HG02571 (cell line): Measurements from ENCODE around the gene CEACAM1.
"Not testable (repeated sequence)": the region's sequence is repeated elsewhere in the genome, so short reads cannot be mapped to it uniquely, and the experiment has no call there.

Experiments used
- ATAC-seq: cut with Tn5 transposase; IDR thresholded peaks from one replicate; pipeline ENCODE4 v1.9.1; 2021; ENCODE audit warnings: mild to moderate bottlenecking, moderate library complexity; ENCODE audit not compliant: unreplicated experiment

CEACAM1 gene

DNA sequence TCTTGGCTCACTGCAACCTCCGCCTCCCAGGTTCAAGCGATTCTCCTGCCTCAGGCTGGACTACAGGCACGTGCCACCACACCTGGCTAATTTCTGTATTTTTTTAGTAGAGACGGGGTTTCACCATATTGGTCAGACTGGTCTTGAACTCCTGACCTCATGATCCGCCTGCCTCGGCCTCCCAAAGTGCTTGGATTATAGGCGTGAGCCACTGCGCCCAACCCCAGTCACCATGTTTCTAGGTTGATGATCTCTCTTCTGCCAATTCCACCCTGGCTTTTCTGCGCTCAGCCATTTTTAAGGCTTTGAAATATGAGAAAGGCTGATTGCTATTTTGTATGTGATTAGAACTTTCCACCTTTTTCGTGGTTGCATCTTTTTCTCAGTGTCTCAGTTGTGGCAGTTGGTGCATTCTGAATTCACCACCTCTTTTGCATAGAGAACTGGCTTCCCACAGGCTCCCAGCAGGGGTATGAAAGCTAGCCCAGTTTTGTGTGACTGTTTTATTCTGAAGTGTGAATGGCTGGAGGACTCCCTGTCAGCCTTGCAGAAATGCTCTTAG, 15.5 kb downstream of the CEACAM1 start:
- no peak for ATAC-seq

DNA sequence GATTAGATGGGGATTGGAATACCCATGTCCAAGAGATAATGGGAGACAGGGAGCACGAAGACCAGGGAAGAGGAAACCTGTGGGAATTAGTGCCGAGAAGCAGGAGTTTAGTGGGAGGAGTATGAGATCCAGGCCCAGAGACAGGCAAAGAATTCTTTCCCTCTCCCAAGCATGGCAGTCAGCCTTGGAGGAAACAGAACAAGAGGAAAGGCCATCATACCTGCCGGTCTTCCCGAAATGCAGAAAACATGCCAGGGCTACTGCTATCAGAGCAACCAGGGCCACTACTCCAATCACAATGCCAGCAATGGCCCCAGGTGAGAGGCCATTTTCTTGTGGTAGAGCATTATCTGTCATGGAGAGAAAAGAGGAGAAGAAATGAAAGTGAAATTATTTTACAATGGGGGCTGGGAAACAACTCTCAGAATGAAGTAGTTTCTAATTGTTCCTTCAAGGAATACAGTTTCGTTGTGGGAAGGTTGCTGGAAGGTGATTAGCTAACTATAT, 16.1 kb downstream of the CEACAM1 start:
- ATAC-seq, result no peak

GRCh38 chr19:42511340-42511739, 16.9 kb downstream of the CEACAM1 start:
- ATAC-seq, result no peak

- no peak for ATAC-seq
Observed at GRCh38 chr19:42508892-42509444, 19.3 kb downstream of the CEACAM1 start.

DNA sequence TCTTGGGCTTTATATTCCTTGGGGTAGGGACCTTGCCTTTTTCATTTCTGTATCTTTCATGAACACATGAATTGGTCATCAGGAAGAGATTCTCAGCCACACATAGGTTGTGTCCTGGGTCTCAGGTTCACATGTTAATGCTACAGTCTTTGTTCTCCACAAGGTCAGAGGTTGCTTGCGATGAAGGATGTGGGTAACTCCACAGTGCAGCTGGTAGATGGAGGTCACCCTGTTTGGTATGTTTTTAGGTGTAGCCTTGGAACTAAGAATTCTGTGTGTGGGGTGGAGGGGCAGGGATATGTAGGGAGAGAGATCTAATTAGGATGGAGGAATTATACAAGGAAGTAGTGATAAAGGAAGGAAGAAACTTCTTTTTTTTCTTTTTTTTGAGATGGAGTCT, 23.2 kb downstream of the CEACAM1 start:
- ATAC-seq, result no peak

GRCh38 chr19:42501733-42502132, 26.5 kb downstream of the CEACAM1 start:
- no peak for ATAC-seq

GRCh38 chr19:42501243-42501642, 27.0 kb downstream of the CEACAM1 start:
- ATAC-seq, result not testable (repeated sequence)

- no peak for ATAC-seq
Observed at GRCh38 chr19:42498169-42498757, 30.0 kb downstream of the CEACAM1 start.

GRCh38 chr19:42497492-42498168, 30.7 kb downstream of the CEACAM1 start:
- no peak for ATAC-seq

DNA sequence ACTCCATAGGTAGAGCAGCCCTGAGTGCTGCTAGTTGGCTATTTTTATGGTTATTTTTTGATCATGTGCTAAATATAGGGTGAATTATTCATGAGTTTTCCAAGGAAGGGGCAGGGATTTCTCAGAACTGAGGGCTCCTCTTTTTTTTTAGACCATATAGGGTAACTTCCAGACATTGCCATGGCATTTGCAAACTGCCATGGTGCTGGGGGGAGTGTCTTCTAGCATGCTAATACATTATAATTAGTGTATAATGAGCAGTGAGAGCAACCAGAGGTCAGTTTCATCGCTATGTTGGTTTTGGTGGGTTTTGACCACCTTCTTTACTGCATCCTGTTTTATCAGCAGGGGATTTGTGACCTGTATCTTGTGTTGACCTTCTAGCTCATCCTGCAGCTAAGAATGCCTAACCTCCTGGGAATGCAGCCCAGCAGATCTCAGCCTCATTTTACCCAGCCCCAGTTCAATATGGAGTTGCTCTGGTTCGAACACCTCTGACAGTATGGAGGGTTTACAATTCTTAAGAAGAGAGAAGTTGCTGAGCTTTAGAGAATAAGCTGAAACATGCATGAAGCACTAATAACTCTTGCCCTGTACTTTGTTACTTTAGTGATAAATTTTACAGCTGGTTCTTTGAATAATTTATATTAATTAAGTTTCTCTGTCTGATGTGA, 31.7 kb downstream of the CEACAM1 start:
- no peak for ATAC-seq

- no peak for ATAC-seq
Observed at GRCh38 chr19:42495663-42496062, 32.6 kb downstream of the CEACAM1 start.

DNA sequence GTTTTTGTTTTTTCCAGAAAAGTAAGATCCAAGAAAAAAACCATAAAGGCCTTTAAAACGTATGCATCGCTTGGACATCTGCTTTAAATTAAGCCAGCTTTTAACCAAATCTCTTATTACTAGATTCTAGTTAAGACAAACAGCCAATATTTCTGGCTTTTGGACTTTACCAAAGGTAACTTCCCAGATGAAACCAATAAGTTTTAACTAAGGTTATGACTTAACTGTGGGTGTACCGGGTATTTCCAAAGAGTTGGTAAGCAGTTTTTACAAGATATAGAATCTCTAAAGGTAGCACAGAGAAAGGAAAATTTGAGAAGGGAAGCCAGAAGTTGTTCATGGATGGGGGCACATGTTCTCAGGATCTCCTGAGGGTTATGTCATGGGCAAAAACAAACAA, 34.0 kb downstream of the CEACAM1 start:
- no peak for ATAC-seq

- no peak for ATAC-seq
Observed at GRCh38 chr19:42488783-42489521, 39.3 kb downstream of the CEACAM1 start.

DNA sequence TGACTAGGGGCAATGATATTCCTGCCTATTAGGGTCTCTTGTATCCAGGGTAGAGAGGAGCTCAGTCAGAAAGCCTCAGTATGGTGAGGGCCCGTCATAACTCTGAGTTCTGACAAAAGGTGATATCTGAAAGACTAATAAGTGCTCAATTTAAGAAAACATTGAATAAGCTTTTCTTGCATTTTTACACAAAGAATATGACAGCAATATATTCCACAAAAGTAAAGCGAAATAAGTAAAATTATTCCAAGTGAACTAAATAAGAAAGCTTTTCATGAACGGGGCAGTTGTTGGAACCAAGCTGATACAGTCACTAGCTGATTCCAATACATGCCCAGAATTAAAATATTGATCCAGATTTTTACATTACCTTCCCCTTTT, 40.5 kb downstream of the CEACAM1 start:
- ATAC-seq, result no peak

DNA sequence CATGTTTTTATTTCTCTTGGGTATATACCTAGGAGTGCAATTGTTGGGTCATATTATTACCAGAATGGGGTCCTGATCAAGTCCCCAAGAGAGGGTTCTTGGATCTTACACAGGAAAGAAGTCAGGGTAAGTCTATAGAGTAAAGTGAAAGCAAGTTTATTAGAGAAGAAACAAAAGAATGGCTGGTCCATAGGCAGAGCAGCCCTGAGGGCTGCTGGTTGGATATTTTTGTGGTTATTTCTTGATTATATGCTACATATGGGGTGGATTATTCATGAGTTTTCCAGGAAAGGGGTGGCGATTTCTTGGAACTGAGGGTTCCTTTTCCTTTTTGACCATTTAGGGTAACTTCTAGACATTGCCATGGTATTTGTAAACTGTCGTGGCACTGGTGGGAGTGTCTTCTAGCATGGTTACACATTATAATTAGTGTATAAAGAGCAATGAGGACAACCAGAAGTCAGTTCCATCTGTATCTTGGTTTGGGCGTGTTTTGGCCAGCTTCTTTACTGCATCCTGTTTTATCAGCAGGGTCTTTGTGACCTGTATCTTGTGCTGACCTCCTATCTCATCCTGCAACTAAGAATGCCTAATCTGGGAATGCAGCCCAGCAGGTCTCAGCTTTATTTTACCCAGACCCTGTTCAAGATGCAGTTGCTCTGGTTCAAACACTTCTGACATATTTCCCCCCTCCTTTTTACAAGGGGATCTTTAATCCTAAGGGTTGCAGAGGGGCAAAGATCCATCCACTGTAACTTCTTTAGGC, 41.1 kb downstream of the CEACAM1 start:
- no peak for ATAC-seq

GRCh38 chr19:42485036-42485435, 43.2 kb downstream of the CEACAM1 start:
- not testable (repeated sequence) for ATAC-seq

DNA sequence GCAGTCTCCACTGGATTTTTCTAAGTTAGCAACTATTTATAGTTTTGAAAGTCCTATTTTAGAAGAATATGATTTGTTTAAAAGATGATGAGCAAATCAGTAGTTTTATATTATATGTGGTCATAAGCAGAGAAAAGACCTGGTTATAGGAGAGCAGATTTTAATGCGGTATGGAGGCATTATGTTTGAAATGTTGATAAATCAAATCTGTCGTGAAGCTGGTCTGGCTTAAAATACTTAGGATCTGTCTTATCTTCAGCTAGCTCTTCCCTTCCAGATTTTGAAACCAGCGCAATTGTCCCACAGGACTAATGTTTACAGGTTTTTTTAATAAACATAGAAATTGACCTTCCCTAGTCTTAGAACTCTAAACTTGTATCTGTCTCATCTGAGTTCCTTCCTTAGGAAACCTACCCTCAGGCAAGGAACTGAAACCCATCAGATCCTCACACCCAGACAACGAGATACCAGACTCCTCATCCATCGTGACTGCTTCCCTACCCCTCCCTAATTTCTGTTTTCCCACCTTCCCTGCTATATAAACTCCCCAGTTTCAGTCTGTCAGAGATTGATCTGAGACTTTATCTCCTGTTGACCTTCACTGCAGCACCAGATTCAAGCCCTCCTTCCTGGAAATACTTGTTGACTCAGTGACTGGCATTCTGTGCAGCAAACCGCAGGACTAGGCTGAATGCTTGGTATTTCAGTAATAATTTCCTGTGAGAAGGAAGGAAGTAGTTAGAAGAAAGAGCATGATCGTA, 47.8 kb downstream of the CEACAM1 start:
- ATAC-seq, result no peak

GRCh38 chr19:42479736-42480135, 48.5 kb downstream of the CEACAM1 start:
- no peak for ATAC-seq

- ATAC-seq, result no peak
Observed at GRCh38 chr19:42478765-42479311, 49.4 kb downstream of the CEACAM1 start.
